Breast epithelium (tissue), 3 donors: Measurements from ENCODE around the gene FHIT.

Experiments used
- POLR2A ChIP-seq: fragments of 450-650 bp; IDR thresholded peaks from one replicate; pipeline ENCODE4 v1.6.1; 2016; ENCODE audit warnings: antibody characterized with exemption, mild to moderate bottlenecking, moderate library complexity
- TF ChIP-seq, protein P1 (sequence below), 3 donors: fragments of 450-650 bp; IDR thresholded peaks; one replicate each; pipeline ENCODE4 v1.5.1; 2016 to 2017; ENCODE audit warnings: antibody characterized with exemption in 3 of 3, mild to moderate bottlenecking in 3 of 3, moderate library complexity in 3 of 3

- TF ChIP-seq, protein P1, sequence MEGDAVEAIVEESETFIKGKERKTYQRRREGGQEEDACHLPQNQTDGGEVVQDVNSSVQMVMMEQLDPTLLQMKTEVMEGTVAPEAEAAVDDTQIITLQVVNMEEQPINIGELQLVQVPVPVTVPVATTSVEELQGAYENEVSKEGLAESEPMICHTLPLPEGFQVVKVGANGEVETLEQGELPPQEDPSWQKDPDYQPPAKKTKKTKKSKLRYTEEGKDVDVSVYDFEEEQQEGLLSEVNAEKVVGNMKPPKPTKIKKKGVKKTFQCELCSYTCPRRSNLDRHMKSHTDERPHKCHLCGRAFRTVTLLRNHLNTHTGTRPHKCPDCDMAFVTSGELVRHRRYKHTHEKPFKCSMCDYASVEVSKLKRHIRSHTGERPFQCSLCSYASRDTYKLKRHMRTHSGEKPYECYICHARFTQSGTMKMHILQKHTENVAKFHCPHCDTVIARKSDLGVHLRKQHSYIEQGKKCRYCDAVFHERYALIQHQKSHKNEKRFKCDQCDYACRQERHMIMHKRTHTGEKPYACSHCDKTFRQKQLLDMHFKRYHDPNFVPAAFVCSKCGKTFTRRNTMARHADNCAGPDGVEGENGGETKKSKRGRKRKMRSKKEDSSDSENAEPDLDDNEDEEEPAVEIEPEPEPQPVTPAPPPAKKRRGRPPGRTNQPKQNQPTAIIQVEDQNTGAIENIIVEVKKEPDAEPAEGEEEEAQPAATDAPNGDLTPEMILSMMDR (IDR thresholded peaks at IDR 0.05) = no peak
- no peak for TF ChIP-seq POLR2A
Measured at GRCh38 chr3:59937201-59937600, 1314.1 kb downstream of the FHIT start.
